Stimulated activated memory B cell treated with anti-CD40 and anti-IgM and Interleukin-4, amounts not matched to agents 10 μg/mL and 1 μg/mL and 100 μg/mL, for 72 hours (primary cell): Measurements from ENCODE around the gene SCIN.
"Not testable (repeated sequence)": the region's sequence is repeated elsewhere in the genome, so short reads cannot be mapped to it uniquely, and the experiment has no call there.

Source experiments
- ATAC-seq: fragments of 150-1000 bp; cut with Tn5 transposase; 2 replicates; pipeline ENCODE4 v1.10.0; 2021
- H3K27ac Mint-ChIP-seq: one replicate; pipeline ENCODE4 v1.8.0; 2022; ENCODE audit warnings: mild to moderate bottlenecking, mixed read lengths
- H3K27me3 Mint-ChIP-seq: one replicate; pipeline ENCODE4 v1.8.0; 2022; ENCODE audit warnings: mixed read lengths
- H3K36me3 Mint-ChIP-seq: one replicate; pipeline ENCODE4 v1.8.0; 2022; ENCODE audit warnings: mixed read lengths
- H3K4me1 Mint-ChIP-seq: one replicate; pipeline ENCODE4 v1.8.0; 2022; ENCODE audit warnings: mixed read lengths
- H3K4me3 Mint-ChIP-seq: one replicate; pipeline ENCODE4 v1.8.0; 2022; ENCODE audit warnings: mild to moderate bottlenecking, moderate library complexity, mixed read lengths
- H3K9me3 Mint-ChIP-seq: one replicate; pipeline ENCODE4 v1.8.0; 2022; ENCODE audit warnings: mixed read lengths

SCIN gene

DNA sequence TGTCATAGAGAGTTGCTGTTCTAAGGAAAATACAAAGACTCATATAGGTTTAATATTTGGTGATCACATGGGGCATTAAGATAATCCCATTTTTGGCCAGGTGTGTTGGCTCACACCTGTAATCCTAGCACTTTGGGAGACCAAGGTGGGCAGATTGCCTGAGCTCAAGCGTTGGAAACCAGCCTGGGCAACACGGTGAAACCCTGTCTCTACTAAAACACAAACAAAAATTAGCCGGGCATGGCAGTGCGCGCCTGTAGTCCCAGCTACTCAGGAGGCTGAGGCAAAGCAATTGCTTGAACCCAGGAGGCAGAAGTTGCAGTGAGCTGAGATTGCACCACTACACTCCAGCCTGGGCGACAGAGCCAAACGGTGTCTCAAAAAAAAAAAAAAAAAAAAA, 102.9 kb downstream of the SCIN start:
- H3K4me1 Mint-ChIP-seq = peaks cover 19% of the 10 kb centered on the region
- H3K9me3 Mint-ChIP-seq, H3K4me3 Mint-ChIP-seq, ATAC-seq, H3K36me3 Mint-ChIP-seq, H3K27ac Mint-ChIP-seq, H3K27me3 Mint-ChIP-seq: not testable (repeated sequence)

DNA sequence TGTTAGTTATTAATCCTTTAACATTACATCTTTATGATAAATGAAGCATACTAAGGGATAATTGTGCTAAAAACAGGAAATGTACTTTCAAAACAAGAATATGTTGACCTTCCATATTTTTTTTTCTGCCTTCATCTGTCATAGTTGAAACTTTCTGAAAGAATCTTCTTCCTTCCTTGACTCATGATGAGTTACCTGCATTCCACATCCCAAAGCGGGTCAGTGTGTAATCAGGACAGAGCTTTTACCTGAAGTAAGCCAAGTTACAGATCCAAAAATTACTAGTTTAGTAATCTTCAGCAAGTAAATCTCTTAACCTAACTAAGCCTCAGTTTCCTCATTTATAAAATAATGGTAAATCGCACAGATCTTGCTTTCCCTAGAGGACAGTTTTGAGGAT, 103.5 kb downstream of the SCIN start:
- Mint-ChIP-seq H3K9me3 (peaks cover 7% of the 10 kb centered on the region), H3K27ac (no peak overlapping the region), H3K36me3 (no peaks in the 10 kb centered on the region), H3K4me1 (peaks cover 19% of the 10 kb centered on the region), H3K27me3 (no peaks in the 10 kb centered on the region), H3K4me3 (no peak overlapping the region)
- no peak for ATAC-seq

DNA sequence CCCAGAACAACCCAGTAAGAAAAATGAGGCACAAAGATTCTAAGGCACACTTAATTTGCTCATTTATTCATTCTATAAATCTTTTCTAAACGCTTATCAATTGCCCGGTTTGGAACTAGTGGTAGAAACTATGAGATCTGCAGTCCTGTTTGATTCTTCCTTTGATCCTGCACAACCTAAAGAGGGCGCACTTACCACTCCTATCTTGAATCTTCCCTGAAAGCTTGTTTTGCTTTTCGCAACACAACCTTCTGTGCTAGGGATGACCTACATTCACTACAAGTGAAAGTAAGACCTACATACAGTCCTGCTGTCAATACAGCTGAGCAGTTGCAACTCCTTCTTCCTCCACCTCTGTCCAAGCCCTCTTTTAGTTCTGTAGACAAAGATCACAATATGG, 104.3 kb downstream of the SCIN start:
- peaks cover 19% of the 10 kb centered on the region for H3K4me1 Mint-ChIP-seq
- H3K27ac Mint-ChIP-seq = no peak overlapping the region
- no peak for ATAC-seq
- no peaks in the 10 kb centered on the region for H3K27me3 Mint-ChIP-seq
- H3K36me3 Mint-ChIP-seq = no peaks in the 10 kb centered on the region
- H3K9me3 Mint-ChIP-seq = peaks cover 7% of the 10 kb centered on the region
- H3K4me3 Mint-ChIP-seq = no peak overlapping the region

DNA sequence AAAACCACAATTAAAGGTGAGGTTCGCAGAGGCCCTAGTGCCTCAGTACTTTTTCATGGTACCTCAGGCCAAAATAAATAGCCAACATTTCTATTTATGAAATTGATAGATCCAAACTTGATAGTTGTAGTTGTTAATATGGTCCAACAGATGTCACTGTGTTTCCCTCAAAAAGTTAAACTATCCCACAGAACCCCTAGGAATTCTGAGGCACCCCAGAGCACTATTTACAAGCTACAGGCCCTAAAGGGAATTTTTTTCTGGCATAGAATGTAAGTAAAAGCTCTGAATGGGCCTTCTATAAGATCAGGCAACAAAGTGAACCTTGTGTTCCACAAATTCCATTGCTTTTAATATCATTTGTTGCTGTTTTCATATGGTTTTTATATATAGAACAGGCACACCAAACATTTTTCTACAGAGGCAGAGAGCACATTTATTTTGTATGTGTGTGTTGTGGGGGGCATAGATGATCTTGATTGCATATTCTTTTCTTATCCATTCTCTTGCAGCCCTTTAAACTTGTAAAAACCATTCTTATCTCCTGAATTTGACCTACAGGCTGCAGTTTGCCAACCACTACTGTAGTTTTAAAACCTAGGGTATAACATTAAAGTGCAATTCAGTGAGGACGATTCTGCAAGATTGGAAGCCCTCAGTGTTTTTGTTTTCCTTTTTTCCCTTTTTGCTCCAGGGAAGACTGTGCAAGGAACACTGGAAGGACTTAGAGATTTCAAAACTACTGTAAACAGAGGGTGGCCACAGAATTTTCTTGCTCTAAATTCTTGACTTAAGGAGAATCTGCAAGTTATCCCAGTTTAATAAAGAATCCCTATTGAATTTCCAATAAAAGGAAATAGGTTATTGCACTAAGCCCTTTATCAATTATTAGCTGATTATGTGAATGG, 113.4 kb downstream of the SCIN start:
- ATAC-seq = no peak
- Mint-ChIP-seq H3K4me3 (no peak overlapping the region), H3K4me1 (peaks cover 34% of the 10 kb centered on the region), H3K27me3 (no peaks in the 10 kb centered on the region), H3K27ac (no peak overlapping the region), H3K36me3 (no peaks in the 10 kb centered on the region), H3K9me3 (peaks cover 3% of the 10 kb centered on the region)

DNA sequence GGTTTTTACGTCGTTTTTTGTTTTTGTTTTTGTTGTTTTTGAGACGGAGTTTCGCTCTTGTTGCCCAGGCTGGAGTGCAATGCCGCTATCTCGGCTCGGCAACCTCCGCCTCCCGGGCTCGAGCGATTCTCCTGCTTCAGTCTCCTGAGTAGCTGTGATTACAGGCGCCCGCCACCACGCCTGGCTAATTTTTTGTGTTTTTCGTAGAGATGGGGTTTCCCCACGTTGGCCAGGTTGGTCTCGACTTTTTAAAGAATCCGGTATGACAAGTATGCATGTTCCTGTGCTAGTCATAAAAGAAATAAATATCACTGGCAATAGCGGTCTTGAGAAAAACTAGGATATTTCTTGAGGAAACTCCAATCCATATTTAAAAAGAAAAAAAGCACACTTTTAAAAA, 114.2 kb downstream of the SCIN start:
- H3K9me3 Mint-ChIP-seq = peaks cover 3% of the 10 kb centered on the region
- H3K36me3 Mint-ChIP-seq = no peaks in the 10 kb centered on the region
- no peak overlapping the region for H3K27ac Mint-ChIP-seq
- no peak for ATAC-seq
- H3K4me1 Mint-ChIP-seq = peaks cover 40% of the 10 kb centered on the region
- peak overlapping the region; percentile 57 for H3K4me3 Mint-ChIP-seq
- H3K27me3 Mint-ChIP-seq = no peaks in the 10 kb centered on the region

DNA sequence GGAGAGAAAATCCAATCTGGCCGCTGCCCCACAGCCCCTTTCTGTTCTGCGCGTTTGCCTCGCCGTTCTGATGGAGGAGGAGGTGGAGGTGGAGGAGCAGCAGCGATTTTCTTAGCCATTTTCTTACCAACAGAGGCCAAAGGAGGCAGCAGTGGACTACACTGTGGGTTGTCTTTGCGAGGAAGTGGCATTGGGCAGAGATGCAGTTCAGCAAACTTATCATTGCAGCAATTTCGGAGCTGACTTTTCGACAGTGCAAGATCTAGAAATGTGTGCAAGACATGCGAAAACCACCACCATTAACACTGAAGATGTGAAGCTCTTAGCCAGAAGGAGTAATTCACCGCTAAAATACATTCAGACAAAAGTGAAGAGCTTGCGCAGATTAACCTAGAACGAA, 115.0 kb downstream of the SCIN start:
- Mint-ChIP-seq H3K27me3 (no peaks in the 10 kb centered on the region), H3K36me3 (no peaks in the 10 kb centered on the region), H3K4me3 (peak overlapping the region; percentile 72), H3K4me1 (peaks cover 47% of the 10 kb centered on the region), H3K27ac (peak overlapping the region; percentile 93), H3K9me3 (peaks cover 3% of the 10 kb centered on the region)
- ATAC-seq = no peak

DNA sequence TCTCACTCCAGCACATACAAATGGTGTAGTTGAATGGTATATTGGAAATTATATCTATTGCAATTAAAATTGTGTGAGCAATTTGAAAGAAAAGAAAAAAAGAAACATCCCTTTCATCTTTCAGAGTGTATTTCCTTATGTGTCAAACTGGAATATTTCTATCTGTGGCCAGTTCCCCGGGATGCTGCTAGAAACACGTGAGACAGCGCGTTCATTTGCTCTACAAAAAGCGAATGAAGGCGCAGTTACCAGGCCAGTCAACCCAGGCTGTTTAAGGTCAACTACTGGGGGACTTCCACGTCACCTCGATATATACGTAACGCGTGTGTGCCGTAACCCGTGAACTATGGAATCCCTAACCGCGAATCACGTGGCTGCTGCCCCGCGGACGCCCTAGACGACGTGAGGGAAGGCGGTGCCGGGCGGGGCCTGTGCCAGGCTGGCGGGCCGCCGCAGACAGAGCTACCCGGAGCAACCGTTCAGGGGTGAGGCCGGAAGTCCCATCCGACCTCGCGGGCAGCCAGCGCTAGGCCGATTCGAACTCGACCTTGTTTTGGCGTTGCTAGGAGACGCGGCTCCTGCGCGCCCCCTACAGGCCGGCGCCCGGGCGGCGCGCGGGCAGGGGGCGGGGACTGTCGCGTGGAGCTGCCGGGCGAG, 115.8 kb downstream of the SCIN start:
- Mint-ChIP-seq H3K27ac (peak overlapping the region; percentile 93), H3K4me3 (peak overlapping the region; percentile 93), H3K36me3 (no peaks in the 10 kb centered on the region), H3K27me3 (no peaks in the 10 kb centered on the region), H3K4me1 (peaks cover 47% of the 10 kb centered on the region), H3K9me3 (peaks cover 3% of the 10 kb centered on the region)
- ATAC-seq = peak; percentile 93

DNA sequence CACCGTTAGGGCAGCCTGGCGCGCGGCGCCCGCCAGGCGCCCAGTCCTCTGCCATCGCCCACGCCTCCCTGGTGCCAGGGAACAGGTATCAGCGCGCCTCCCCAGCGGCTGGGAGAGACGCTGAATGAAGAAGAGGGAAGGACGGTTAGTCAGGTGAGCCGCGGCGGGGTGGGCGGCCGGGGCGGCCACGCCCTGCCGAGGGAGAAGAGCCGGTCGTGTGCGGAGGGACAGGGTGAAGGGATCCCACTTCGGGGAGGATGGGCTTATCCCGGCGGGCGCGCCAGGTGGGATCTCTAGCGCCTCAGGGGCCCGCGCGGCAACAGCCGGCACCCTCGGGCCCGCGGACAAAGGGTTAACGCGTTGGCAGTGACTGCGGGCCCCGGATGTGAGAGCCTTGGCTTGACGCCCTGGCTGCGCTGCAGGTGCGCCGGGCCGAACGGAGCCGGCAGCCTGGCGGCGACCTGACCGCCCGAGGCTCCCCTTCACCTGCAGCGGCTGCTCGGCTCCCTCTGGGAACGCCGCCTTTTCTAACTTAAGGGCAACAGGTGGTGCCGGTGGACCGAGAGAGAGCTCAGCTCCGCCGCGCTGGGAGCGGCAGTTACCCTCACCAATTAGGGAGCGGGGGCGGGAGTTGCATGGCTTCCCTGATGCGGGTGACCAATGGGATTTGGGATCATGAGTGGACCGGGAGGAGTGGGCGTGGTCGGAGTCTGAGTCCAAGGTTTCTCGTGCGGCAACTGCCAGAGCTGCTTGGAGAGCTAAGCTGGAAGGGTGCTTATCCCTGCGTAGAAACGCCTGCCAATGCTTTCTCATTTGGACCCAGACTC, 116.6 kb downstream of the SCIN start, which contains the start of gene ARL4A:
TSS of gene ARL4A (plus strand) at position 743 of the 827 bp plus-strand sequence. CDS start 622 bp downstream, outside the sequence.
- Mint-ChIP-seq H3K27me3 (no peaks in the 10 kb centered on the region), H3K36me3 (no peaks in the 10 kb centered on the region), H3K9me3 (peaks cover 3% of the 10 kb centered on the region), H3K4me3 (peak within 1 kb of the TSS; percentile 93), H3K4me1 (peaks cover 47% of the 10 kb centered on the region), H3K27ac (peak within 1 kb of the TSS; percentile 93)
- peak; percentile 86 for ATAC-seq

DNA sequence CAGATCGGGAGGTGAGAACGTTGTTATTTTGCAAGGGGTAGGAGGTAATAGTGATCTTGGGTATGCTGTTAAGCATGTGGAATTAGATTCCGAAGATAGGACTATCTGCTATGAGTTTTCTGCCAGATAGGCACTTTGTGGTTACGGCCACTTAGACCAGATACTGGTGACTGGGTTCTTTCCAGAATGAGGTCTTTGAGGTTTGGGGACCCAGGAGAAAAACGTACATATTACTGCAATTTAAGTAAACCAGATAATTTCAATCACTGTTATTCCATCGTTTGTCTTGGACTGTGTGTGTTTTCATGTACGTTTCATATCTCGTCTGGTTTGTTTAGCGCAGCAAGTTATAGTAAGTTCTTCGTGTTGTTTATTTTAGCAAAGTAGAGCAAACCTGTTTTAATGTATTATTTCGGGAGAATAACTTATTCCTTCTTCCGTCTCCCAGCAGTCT, 117.2 kb downstream of the SCIN start:
- Mint-ChIP-seq H3K9me3 (peaks cover 3% of the 10 kb centered on the region), H3K4me1 (peaks cover 49% of the 10 kb centered on the region), H3K27ac (peak overlapping the region; percentile 93), H3K36me3 (no peaks in the 10 kb centered on the region), H3K27me3 (no peaks in the 10 kb centered on the region), H3K4me3 (peak overlapping the region; percentile 93)
- no peak for ATAC-seq

DNA sequence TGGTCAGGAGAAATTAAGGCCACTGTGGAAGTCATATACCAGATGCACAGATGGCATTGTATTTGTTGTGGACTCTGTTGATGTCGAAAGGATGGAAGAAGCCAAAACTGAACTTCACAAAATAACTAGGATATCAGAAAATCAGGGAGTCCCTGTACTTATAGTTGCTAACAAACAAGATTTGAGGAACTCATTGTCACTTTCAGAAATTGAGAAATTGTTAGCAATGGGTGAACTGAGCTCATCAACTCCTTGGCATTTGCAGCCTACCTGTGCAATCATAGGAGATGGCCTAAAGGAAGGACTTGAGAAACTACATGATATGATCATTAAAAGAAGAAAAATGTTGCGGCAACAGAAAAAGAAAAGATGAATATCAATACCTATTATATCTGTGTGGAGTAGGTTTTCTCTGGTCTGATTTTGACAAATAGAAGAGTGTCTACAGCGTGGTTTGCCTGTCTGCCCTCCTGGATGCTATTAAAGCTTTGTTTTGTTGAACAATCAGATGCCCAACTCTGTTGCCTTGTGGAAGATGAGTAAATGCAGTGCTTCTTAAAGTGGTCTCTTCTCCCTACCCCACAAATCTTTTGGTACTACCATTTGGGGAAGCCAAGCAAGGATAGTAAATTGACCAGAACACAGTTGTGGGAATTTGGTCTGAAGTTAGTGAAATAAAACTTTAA, 118.1 kb downstream of the SCIN start:
- H3K4me3 Mint-ChIP-seq, H3K27me3 Mint-ChIP-seq, H3K9me3 Mint-ChIP-seq, ATAC-seq, H3K27ac Mint-ChIP-seq, H3K36me3 Mint-ChIP-seq: not testable (repeated sequence)
- H3K4me1 Mint-ChIP-seq = peaks cover 54% of the 10 kb centered on the region

DNA sequence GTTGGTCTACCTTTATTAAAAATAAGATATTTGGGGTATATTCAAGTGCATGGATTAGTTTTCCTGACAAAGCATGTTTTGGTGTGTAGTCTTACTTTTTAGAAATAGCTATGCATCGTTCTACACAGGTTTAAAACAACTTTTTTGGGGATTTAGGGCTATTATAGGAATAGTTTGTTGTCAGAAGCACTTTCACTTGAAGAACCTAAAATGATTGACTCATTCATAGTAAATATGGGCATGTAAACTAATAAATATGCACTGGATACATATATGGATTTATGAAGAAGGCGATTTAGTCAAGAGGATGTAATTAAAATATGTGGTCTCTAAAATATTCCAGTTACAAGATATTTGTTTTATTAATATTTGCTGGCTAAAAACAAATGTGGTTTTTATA, 118.9 kb downstream of the SCIN start:
- no peak overlapping the region for H3K4me3 Mint-ChIP-seq
- peaks cover 3% of the 10 kb centered on the region for H3K9me3 Mint-ChIP-seq
- no peaks in the 10 kb centered on the region for H3K27me3 Mint-ChIP-seq
- H3K27ac Mint-ChIP-seq = no peak overlapping the region
- H3K36me3 Mint-ChIP-seq = no peaks in the 10 kb centered on the region
- H3K4me1 Mint-ChIP-seq = peaks cover 52% of the 10 kb centered on the region
- ATAC-seq = no peak

DNA sequence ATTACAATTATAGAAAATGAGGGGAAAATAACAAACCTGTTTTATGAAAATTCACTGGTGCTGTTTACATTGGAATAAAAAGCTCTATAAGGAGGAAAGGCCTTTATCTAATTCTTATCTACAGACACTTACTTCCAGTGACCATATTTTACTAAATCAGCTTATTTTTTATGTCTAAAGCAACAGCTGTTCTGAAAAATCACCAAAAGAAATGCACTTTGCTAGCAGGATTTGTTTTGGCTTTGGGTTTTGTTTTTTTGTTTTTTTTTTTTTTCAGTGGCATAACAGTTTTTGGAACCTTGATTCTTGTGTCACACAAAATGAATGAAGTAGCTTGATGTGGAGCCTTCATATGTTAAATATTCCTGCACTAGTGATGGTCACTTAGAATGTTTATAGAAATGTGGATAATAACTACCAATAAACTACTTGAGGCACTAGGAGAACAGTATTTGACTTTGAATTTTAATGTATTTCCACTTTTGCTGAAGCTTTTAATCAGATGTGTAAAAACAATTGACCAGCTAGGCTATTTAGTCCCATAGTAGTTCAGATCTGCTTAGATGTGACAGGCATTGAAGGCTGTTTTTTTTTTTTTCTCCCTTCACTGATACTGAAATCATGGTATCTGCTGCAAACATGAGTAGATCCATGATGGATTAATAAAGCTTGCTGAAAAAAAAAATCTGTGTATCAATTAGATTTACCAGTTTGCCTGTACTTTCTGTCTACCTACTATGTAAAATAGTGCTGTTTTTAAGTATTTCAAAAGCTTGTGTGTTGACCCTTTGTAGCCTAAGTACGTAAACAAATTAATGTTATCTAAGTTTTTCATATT, 119.7 kb downstream of the SCIN start:
- Mint-ChIP-seq H3K4me1 (peaks cover 44% of the 10 kb centered on the region), H3K27ac (no peak overlapping the region), H3K4me3 (no peak overlapping the region), H3K9me3 (peaks cover 3% of the 10 kb centered on the region), H3K36me3 (no peaks in the 10 kb centered on the region), H3K27me3 (no peaks in the 10 kb centered on the region)
- ATAC-seq = no peak

DNA sequence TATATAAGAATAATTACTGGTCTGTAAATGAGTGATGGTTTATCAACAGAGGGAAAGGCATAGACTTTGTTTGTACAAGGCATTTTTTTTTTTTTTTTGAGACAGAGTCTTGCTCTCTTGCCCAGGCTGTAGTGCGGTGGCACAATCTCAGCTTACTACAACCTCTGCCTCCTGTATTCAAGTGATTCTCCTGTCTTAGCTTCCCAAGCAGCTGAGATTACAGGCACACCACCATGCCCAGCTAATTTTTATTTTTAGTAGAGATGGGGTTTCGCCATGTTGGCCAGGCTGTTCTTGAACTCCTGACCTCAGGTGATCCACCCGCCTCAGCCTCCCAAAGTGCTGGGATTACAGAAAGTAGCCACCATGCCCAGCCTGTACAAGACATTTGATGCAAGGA, 120.9 kb downstream of the SCIN start:
- not testable (repeated sequence) for ATAC-seq, H3K36me3 Mint-ChIP-seq, H3K27me3 Mint-ChIP-seq, H3K27ac Mint-ChIP-seq, H3K9me3 Mint-ChIP-seq, H3K4me3 Mint-ChIP-seq
- peaks cover 39% of the 10 kb centered on the region for H3K4me1 Mint-ChIP-seq

DNA sequence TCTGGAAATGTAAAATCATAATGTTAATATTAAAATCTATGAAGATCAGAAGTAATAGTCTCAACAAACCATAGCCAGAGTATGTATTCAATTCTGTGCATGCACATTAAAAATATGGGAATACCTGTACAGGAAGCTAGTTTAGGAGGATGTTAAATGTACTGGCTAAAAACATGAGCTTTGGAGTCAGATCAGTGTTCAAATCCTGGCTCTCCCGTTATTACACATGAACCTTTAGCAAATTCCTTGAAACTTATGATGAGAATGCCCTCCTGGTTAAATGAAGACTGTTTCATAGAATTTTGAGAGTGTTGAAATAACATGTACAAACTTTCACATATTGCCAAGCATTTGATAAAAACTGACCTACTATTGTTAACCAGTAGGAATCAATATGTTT, 121.5 kb downstream of the SCIN start:
- peaks cover 44% of the 10 kb centered on the region for H3K4me1 Mint-ChIP-seq
- H3K9me3 Mint-ChIP-seq = no peaks in the 10 kb centered on the region
- no peak for ATAC-seq
- H3K27me3 Mint-ChIP-seq = no peaks in the 10 kb centered on the region
- H3K36me3 Mint-ChIP-seq = no peaks in the 10 kb centered on the region
- no peak overlapping the region for H3K4me3 Mint-ChIP-seq
- no peak overlapping the region for H3K27ac Mint-ChIP-seq
